ENCODE data around the gene COL13A1. TPM values are rescaled to one million over a fixed set of nuclear protein-coding genes. Genes with fewer than 3 reads are reported as not detected.

The COL13A1 gene
- total and polyA plus RNA-seq, 2 of the 8 experiments (the other 6 are each of a cell fraction or from before 2014, with no cell fraction given): 2.6 to 5.2 TPM

DNA sequence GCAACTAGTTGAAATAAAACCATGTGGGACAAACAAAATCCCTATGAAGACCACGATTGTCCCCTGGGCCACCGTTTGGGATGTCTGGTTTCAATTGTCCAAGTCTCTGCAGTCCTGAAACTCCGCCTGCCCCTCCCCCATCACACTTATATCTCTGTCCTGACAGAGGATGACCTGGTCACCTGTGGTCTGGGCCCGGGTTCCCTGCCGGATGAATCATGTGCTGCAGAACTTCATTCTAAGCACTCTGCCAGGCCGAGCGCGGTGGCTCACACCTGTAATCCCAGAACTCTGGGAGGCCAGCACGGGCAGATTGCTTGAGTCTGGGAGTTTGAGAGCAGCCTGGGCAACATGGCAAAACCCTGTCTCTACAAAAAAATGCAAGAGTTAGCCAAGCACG, 91.1 kb downstream of the COL13A1 start:
- no peak overlapping the region for H3K23ac ChIP-seq (ENCODE audit: insufficient read length)
- no peak overlapping the region for H4K91ac ChIP-seq (replicated peaks; ENCODE audit: insufficient read length, low read length)
- no peak overlapping the region for H3K4me2 ChIP-seq (ENCODE audit: insufficient read depth in 1 of 2, low read depth in 2 of 2, low read length in 2 of 2)
- 0 out of 2 replicates have a peak overlapping the region, but pooled peaks have one; percentile 10 for H2BK15ac ChIP-seq (ENCODE audit: low read length)
- H3K27me3 ChIP-seq (replicated peaks in 1 of 4; ENCODE audit: control insufficient read depth in 3 of 4, extremely low read depth in 1 of 4, insufficient read depth in 3 of 4, low read length in 3 of 4): no peaks in the 10 kb centered on the region; a peak in 2 of 7 replicates
- no peaks in the 10 kb centered on the region for H3K79me2 ChIP-seq (ENCODE audit: control insufficient read depth in 1 of 2, insufficient read depth in 2 of 2, low read length in 2 of 2)
- H3K9me3 ChIP-seq (ENCODE audit: insufficient read depth in 2 of 2, low read depth in 1 of 2, low read length in 1 of 2): no peaks in the 10 kb centered on the region; a peak in 1 of 4 replicates
- H2AFZ ChIP-seq (ENCODE audit: low read length): no peak overlapping the region
- no peak overlapping the region for H2BK12ac ChIP-seq (ENCODE audit: low read depth, low read length)
- POLR2A ChIA-PET (ENCODE audit: partially characterized antibody): no interaction called here
- FAIRE-seq (no peak), DNase-seq (ENCODE audit: low read depth in 1 of 2, low spot score in 2 of 2) (no peak)
- no peaks in the 10 kb centered on the region for H4K20me1 ChIP-seq (replicated peaks in 1 of 2; ENCODE audit: control insufficient read depth in 1 of 2, insufficient read depth in 2 of 2, low read length in 2 of 2)
- H2BK120ac ChIP-seq (replicated peaks; ENCODE audit: low read depth, low read length): no peak overlapping the region
- TF ChIP-seq SUZ12 (IDR thresholded peaks at IDR 0.05; ENCODE audit: low read length) (no peak), SIN3A (conservative IDR thresholded peaks at IDR 0.05 in 1 of 2, IDR thresholded peaks at IDR 0.05 in 1 of 2; ENCODE audit: low read depth in 1 of 2, low read length in 2 of 2) (no peak), POU5F1 (IDR thresholded peaks at IDR 0.05; ENCODE audit: low read depth, low read length) (no peak), CHD1 (IDR thresholded peaks at IDR 0.05; ENCODE audit: low read depth, low read length) (no peak)
- no peak overlapping the region for H3K27ac ChIP-seq (ENCODE audit: low read depth, low read length)
- no peak overlapping the region for H2AK5ac ChIP-seq (ENCODE audit: low read depth, low read length)
- no peak overlapping the region for H4K8ac ChIP-seq (ENCODE audit: extremely low read depth, insufficient read depth, low read length)
- no peak overlapping the region for H3K56ac ChIP-seq (replicated peaks; ENCODE audit: insufficient read length, low read depth, low read length)
- CTCF ChIA-PET (ENCODE audit: partially characterized antibody): interaction anchor here (1.0 to 9.4 kb wide), 6 partner anchors 9 to 239 kb away, joined by 3 to 100 read pairs (median 7); no protein-coding TSS in a partner anchor
- H2BK20ac ChIP-seq (ENCODE audit: low read length): no peak overlapping the region
- H3K4me3 ChIP-seq (ENCODE audit: extremely low read depth in 1 of 4, insufficient read depth in 2 of 4, low read depth in 3 of 4, low read length in 4 of 4): no peak overlapping the region
- H2BK5ac ChIP-seq (ENCODE audit: low read depth, low read length): no peak overlapping the region
- H3K23me2 ChIP-seq (ENCODE audit: low read depth, low read length): no peaks in the 10 kb centered on the region
- H3K79me1 ChIP-seq (ENCODE audit: low read depth, low read length): no peaks in the 10 kb centered on the region
- WGBS, 2 experiments (ENCODE audit: extremely low coverage in 1 of 2, insufficient coverage in 1 of 2, insufficient read length in 1 of 2, insufficient replicate concordance in 2 of 2, low coverage in 1 of 2, low lambda C conversion rate in 2 of 2, missing lambda C conversion rate in 1 of 2): 93% methylated on average over 10 of the region's 10 CpGs; no CpG with 5 or more reads in 1 of the 2 experiments
- H3K9ac ChIP-seq (replicated peaks in 1 of 4; ENCODE audit: extremely low read depth in 1 of 4, low read depth in 3 of 4, low read length in 3 of 4): no peak overlapping the region
- peaks cover 0 to 16% (median 7%) of the 10 kb centered on the region in 4 experiments; a peak in 5 of 7 replicates for H3K4me1 ChIP-seq (replicated peaks in 1 of 4; ENCODE audit: control insufficient read depth in 3 of 4, insufficient read depth in 4 of 4, low read length in 3 of 4)
- no peak overlapping the region for H3K4ac ChIP-seq (replicated peaks; ENCODE audit: insufficient read length, low read depth, low read length)
- no peak overlapping the region for H3K18ac ChIP-seq (ENCODE audit: extremely low read depth, low read length)
- no peaks in the 10 kb centered on the region for H3K36me3 ChIP-seq (ENCODE audit: control insufficient read depth in 2 of 4, insufficient read depth in 4 of 4, low read length in 3 of 4)
- H4K5ac ChIP-seq (ENCODE audit: insufficient read length, low read depth, low read length): no peak overlapping the region
- H3K14ac ChIP-seq (ENCODE audit: insufficient read length): no peak overlapping the region

All from H1 (cell line).